ENCODE data around the gene GPR39.
A peak's percentile ranks its signal among the peaks of the same experiment; 100 is the strongest.

Gene GPR39

GRCh38 chr2:132573444-132574007, 156.9 kb downstream of the GPR39 start:
- no peak for DNase-seq

DNA sequence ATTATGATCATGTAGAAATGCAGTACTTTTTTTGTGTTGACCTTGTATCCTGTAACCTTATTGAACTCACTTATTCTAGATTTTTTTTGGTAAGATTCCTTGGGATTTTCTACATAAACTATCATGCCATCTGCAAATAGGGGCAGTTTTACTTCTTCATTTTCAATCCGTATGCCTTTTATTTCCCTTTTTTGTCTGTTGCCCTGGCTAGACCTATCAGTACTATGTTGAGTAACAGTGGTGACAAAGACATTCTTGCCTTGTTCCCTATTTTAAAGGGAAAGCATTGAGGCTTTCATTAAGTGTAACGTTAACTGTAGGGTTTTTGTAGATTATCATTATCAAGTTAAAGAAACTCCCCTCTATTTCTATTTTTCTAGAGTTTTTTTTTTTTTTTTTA, 161.1 kb downstream of the GPR39 start:
- DNase-seq, result no peak

DNA sequence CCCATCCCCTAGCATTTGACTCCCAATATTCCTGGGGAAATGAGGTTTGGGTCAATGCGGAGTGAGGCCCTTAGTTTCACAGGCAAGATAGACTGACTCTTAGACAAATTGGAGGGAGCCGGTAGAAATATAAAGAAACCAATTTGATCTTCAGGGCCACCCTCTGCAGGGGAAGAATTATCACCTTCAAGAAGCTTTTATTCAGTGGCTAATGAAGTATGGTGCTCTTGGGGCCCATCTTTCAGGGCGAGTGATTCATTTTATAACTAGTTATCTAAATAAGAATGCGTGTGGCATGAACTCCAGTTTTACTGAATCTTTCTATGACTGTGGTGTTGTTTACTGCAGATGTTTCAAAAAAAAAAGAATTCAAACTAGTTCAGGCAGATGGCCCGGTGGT, 165.0 kb downstream of the GPR39 start:
- no peak for DNase-seq

GRCh38 chr2:132581991-132582738, 165.6 kb downstream of the GPR39 start:
- peak; percentile 97 for DNase-seq

GRCh38 chr2:132583666-132584360, 167.2 kb downstream of the GPR39 start:
- DNase-seq, result no peak

DNA sequence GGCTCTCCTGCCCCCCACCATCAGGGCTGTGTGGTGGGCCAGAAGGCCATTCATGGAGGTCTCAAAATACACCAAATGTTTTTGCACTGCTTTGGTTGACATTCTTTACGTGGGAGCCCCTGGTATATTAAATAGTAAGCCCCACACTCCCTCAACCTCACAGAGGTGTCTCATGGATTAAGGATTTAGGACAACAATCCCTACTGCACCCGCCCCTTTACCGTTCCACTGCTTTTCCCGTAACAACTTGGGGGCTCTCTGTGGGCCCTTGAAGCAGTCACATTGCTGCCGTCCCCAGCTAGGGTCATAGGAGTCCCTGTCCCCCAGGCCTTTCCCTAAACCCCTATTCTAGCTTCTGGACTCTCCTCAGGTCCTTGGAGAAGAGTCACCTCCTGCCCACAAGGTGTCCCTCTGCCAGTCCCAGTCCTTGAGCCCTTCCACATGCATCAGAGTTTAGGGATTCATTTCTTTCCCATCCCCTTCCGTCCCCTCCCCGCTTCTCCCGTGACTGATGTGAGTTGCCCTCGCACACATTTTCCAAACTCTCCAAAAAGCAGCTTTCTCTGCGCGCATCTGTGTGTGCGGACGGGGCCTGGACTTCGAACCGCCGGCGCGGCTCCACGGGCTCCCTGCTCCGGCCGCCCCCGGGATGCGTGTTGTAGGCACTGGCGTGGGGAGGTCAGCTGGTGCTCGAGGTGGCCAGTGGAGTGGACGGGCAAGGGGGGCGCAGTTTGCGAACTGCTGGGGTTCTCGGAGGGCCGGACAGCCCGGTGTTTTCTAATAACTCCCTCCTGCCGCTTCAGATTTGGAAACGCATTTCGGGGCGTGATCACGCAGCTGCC, 168.6 kb downstream of the GPR39 start:
- DNase-seq, result no peak

DNA sequence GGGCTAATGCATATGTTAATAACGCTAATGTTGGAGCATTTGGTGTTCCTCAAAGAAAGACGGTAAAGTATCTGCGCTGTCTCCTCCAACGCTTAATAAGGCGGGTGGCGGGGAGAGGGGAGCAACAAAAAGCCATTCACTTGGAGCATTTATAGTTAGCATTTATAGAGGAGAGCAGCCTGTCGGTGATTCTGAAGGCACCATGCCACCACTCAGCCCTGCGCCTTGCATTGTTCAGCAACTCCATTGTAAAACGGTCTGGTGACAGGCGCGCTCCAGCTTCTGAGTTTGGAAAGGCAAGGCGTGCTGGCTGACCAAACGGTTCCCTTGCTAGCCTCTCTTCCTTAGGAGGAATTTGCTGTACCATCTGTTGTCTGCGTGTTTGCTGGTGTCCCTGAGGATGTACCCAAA, 169.5 kb downstream of the GPR39 start:
- DNase-seq, result no peak

- DNase-seq, result no peak
These were observed 170.2 kb downstream of the GPR39 start for GRCh38 chr2:132586835-132587234.

- no peak for DNase-seq
These were observed 172.0 kb downstream of the GPR39 start for GRCh38 chr2:132588576-132588975.

- DNase-seq, result no peak
These were observed 172.7 kb downstream of the GPR39 start for GRCh38 chr2:132589111-132589830.

DNA sequence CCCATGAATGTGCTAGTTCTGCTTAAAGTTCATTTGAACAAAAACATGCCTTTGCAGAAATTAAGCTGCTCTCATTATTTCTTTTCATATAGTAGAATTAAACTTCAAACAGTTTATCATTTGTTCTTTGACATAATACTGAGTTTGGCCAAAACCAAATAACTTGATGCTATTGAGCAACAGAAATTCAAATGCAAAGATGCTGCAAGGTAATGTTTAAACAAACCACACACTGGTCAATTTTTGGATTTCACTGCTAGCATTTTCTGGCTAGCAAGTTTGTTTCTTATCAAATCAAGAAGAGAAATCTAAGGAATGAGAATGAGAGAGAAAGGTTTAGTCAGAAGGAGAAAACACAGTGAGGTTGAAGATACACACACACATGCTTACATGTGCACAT, 173.4 kb downstream of the GPR39 start:
- DNase-seq, result no peak

DNA sequence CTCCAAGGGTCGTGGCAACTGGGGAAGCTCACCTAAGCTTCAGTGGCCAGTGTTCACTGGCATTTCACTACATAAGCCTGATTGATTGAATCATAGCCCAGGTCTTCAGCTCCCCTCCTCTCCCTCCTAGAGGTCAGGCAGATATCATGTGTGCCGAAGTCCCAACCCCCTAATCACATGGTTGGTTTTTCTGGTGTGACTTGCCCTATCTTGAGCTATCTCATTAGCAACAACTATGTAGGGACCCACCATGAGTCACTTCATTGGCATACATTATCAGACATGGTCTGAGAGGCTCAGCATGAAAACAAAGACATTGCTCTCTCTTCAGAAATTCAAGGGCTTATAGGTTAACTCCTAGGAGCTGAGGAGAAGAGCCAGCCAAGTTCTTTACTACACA, 176.6 kb downstream of the GPR39 start:
- DNase-seq, result no peak

- no peak for DNase-seq
These were observed 178.6 kb downstream of the GPR39 start for GRCh38 chr2:132595186-132595585.

DNA sequence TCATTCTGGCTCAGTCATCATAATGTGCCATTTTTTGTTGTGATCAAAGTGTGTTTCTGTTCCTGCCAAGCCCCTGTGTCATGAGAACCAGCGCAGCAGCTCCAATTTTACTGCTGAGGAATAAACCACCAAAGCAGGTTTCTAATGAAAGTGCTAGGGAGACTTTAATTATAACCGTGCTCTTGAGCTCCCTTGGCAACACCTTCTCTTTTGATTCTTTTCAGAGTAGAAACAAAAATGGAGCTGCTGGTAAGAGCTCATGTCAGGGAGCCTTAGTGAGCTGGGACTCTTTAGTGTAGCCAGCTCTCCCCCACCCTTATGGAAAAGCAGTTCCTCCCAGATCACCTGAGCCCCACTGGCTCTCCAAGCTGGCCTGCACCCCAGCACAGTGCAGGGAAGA, 179.1 kb downstream of the GPR39 start:
- no peak for DNase-seq

GRCh38 chr2:132597166-132597565, 180.6 kb downstream of the GPR39 start:
- no peak for DNase-seq

DNA sequence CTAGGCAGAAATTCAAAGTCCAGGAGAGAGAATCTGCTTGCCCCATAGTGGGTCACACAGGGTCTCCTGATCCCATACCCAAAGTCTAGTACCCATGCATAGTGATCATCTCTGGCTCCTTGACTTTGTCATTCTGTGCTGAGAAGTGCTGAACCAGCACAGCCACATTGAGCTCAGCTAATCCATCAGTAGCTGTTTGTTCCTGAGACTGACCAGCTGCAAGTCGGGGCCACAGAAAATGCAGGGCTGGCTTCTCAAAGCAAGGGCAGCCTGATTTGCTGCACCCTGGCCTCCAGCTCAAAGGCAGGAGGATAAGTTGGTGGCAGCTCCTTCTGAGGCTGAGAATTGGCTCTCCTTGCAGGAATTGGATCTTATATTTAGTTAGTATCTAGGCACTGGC, 181.2 kb downstream of the GPR39 start:
- no peak for DNase-seq

DNA sequence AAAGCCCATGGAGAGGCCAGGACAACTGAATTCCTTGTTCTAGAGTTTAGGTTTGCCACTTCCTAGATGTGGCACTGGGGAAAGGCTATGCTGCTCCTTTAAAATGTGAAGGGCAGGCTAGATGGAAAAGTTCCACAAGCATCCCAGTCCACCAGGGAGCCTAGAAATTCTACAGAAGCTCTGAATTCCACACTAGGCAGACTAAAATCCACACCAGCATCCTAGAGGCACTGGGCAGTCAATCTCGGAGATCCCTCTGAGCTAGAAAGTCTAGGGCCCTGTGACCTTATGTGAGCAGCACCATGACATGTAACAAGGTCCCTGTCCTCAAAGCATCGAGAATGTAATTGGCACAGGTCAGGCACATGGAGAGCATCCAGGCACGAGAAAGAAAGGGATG, 181.9 kb downstream of the GPR39 start:
- DNase-seq, result no peak

GRCh38 chr2:132599556-132599955, 183.0 kb downstream of the GPR39 start:
- DNase-seq, result no peak

DNA sequence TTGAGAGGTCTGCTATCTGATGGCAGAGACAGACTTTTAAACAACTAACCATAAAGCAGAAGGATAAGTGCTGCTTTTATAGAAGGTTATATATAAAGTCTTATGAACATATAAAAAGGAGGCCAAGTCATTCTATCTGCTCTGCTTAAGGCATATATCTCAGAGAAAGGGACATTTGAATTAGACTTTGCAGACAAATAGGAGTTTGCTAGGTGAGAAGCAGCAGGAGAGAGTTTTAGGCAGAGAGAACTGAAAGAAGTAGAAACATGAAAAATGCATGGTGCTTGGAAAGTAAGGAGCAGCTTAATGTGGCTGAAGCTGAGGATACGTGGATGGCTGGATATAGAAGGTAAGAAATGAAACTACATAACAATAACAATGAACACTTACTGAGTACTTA, 188.0 kb downstream of the GPR39 start:
- no peak for DNase-seq

- DNase-seq, result no peak
These were observed 188.9 kb downstream of the GPR39 start for GRCh38 chr2:132605236-132606180.

- no peak for DNase-seq
These were observed 190.0 kb downstream of the GPR39 start for GRCh38 chr2:132606649-132607048.

Data from DMS153 (cell line).